Lung (tissue), 12 donors: ENCODE measurements around the gene TCEAL5. TPM values are rescaled to one million over a fixed set of nuclear protein-coding genes. Genes with fewer than 3 reads are reported as not detected.
A peak's percentile ranks its signal among the peaks of the same experiment; 100 is the strongest.

ENCODE experiments used
- ATAC-seq: fragments of 200-7000 bp; cut with Tn5 transposase; one replicate; pipeline ENCODE4 v1.9.1; 2020; ENCODE audit warnings: moderate number of reproducible peaks; ENCODE audit not compliant: insufficient read depth, low FRiP score
- DNase-seq, 3 donors: peaks; one replicate each; pipeline ENCODE4 v3.0.0-alpha.2; 2013 to 2017
- H3K27ac ChIP-seq, 2 donors: one replicate each; pipeline ENCODE4 v1.5.1; 2013; ENCODE audit warnings: mild to moderate bottlenecking in 2 of 2, moderate library complexity in 2 of 2, control low read depth in 1 of 2, inconsistent platforms in 1 of 2, low read depth in 1 of 2, low read length in 1 of 2
- H3K27me3 ChIP-seq, 3 donors: one replicate each; pipeline ENCODE4 v1.5.1; 2013; ENCODE audit warnings: low read length in 2 of 3; ENCODE audit not compliant: control insufficient read depth in 3 of 3, insufficient read depth in 3 of 3
- H3K36me3 ChIP-seq, 4 donors: one replicate each; pipeline ENCODE4 v1.5.1; 2013; ENCODE audit warnings: low read length in 4 of 4, mild to moderate bottlenecking in 1 of 4, moderate library complexity in 1 of 4; ENCODE audit not compliant: control insufficient read depth in 4 of 4, insufficient read depth in 4 of 4
- H3K4me1 ChIP-seq, 5 donors: one replicate each; pipeline ENCODE4 v1.5.1; 2013; ENCODE audit warnings: low read length in 5 of 5, mild to moderate bottlenecking in 2 of 5, moderate library complexity in 1 of 5; ENCODE audit not compliant: control insufficient read depth in 5 of 5, insufficient read depth in 5 of 5
- H3K4me3 ChIP-seq: one replicate; pipeline ENCODE4 v1.5.1; 2013; ENCODE audit warnings: mild to moderate bottlenecking, control low read depth, moderate library complexity
- H3K9ac ChIP-seq, 2 donors: one replicate each; pipeline ENCODE4 v1.5.1; 2013; ENCODE audit warnings: low read length in 2 of 2, control low read depth in 1 of 2; ENCODE audit not compliant: insufficient read depth in 1 of 2
- H3K9me3 ChIP-seq, 4 donors: one replicate each; pipeline ENCODE4 v1.5.1; 2013; ENCODE audit warnings: low read length in 3 of 4, mild to moderate bottlenecking in 1 of 4, moderate library complexity in 1 of 4; ENCODE audit not compliant: control insufficient read depth in 4 of 4, insufficient read depth in 3 of 4
- CTCF ChIP-seq: IDR thresholded peaks from 2 replicates; pipeline ENCODE4 v1.5.1; 2012; ENCODE audit warnings: mild to moderate bottlenecking; ENCODE audit errors: control extremely low read depth, extremely low read depth
- WGBS, 2 donors: extraction: QIAGEN DNeasy Blood & Tissue Kit; methylation state at CpG; one replicate each; pipeline ENCODE4 v1.1.7; 2013; 5-methylcytosine and 5-hydroxymethylcytosine counted together
- polyA plus RNA-seq, 2 donors: library from polyadenylated mRNA; stranded (reverse); fragments of 200-250 nt; gene quantifications; one replicate each; pipeline ENCODE4 v1.2.1, GENCODE V29; 2013
- total RNA-seq, 2 donors: library from RNA; depleted of rRNA in 1 of 2; stranded (reverse); fragments of >200 nt in 1 of 2; gene quantifications; one replicate each; pipeline ENCODE4 v1.2.1, GENCODE V29; 2014 to 2021
- donor health status: control.
- donor health status: control.
- donor health status: Bipolar disorder and iron deficiency.
- donor health status: healthy.
- donor health status: DM: yes; HTN: yes; CAD: no.

TCEAL5 gene
- total and polyA plus RNA-seq, 4 donors = 0.03 to 0.28 (median 0.12) TPM; not detected in 1

GRCh38 chrX:103253608-103254007 is 22.9 kb downstream of the TCEAL5 start:
- peaks cover 0 to 7% (median 0%) of the 10 kb centered on the region in 5 donors for H3K4me1 ChIP-seq
- peak in 1 of 3 donors; percentile 11 for DNase-seq
- peak overlapping the region; percentile 39 to 60 for H3K27ac ChIP-seq
- peaks cover 0 to 2% (median 0%) of the 10 kb centered on the region in 4 donors for H3K36me3 ChIP-seq
- peak overlapping the region in 1 of 2 donors; percentile 36 for H3K9ac ChIP-seq
- no peak for TF ChIP-seq CTCF
- ATAC-seq = no peak
- H3K27me3 ChIP-seq = peaks cover 3 to 21% (median 5%) of the 10 kb centered on the region in 3 donors
- no peak overlapping the region for H3K4me3 ChIP-seq
- WGBS, 2 donors = 15 to 46% methylated on average over 8 of the region's 8 CpGs
- no peaks in the 10 kb centered on the region for H3K9me3 ChIP-seq

- WGBS, 2 donors = 63 to 81% methylated on average over 5 of the region's 5 CpGs
- H3K27ac ChIP-seq = no peak overlapping the region
Measured at GRCh38 chrX:103250977-103251376, 25.6 kb downstream of the TCEAL5 start.

GRCh38 chrX:103249805-103250204 is 26.7 kb downstream of the TCEAL5 start:
- TF ChIP-seq CTCF = no peak
- ATAC-seq = no peak
- Histone ChIP-seq H3K4me1 (peaks cover 0 to 7% (median 0%) of the 10 kb centered on the region in 5 donors), H3K4me3 (no peak overlapping the region), H3K27ac (no peak overlapping the region), H3K9ac (no peak overlapping the region), H3K27me3 (peaks cover 3 to 12% (median 4%) of the 10 kb centered on the region in 3 donors), H3K36me3 (peaks cover 0 to 2% (median 0%) of the 10 kb centered on the region in 4 donors), H3K9me3 (no peaks in the 10 kb centered on the region)
- 38 to 100% methylated on average over 1 of the region's 1 CpG for WGBS, 2 donors
- DNase-seq = no peak

More at GRCh38 chrX:103250977-103251376, 25.6 kb downstream of the TCEAL5 start:
- Histone ChIP-seq H3K36me3 (peaks cover 0 to 2% (median 0%) of the 10 kb centered on the region in 4 donors), H3K9me3 (no peaks in the 10 kb centered on the region), H3K4me1 (peaks cover 0 to 7% (median 0%) of the 10 kb centered on the region in 5 donors), H3K27me3 (peaks cover 3 to 14% (median 4%) of the 10 kb centered on the region in 3 donors), H3K9ac (no peak overlapping the region), H3K4me3 (no peak overlapping the region)
- no peak for DNase-seq
- ATAC-seq = no peak
- no peak for TF ChIP-seq CTCF

GRCh38 chrX:103248553-103248952 is 28.0 kb downstream of the TCEAL5 start:
- Histone ChIP-seq H3K4me3 (no peak overlapping the region), H3K4me1 (peaks cover 0 to 3% (median 0%) of the 10 kb centered on the region in 5 donors), H3K9me3 (no peaks in the 10 kb centered on the region), H3K27me3 (peaks cover 0 to 6% (median 4%) of the 10 kb centered on the region in 3 donors), H3K9ac (no peak overlapping the region), H3K36me3 (peaks cover 0 to 2% (median 0%) of the 10 kb centered on the region in 4 donors), H3K27ac (no peak overlapping the region)
- TF ChIP-seq CTCF = no peak
- DNase-seq (peak in 2 of 3 donors; percentile 28 to 44), ATAC-seq (no peak)
